PC-9 (cell line): ENCODE results near the gene ZNF605.

Experiments used
- CTCF ChIP-seq: fragments of 200-600 bp; sonication (generic); conservative IDR thresholded peaks from 2 replicates; pipeline ENCODE4 v1.6.1; 2017; ENCODE audit warnings: mixed run types, antibody characterized with exemption, mild to moderate bottlenecking, moderate library complexity
- EZH2 ChIP-seq: fragments of 200-600 bp; sonication (generic); IDR thresholded peaks from 2 replicates; pipeline ENCODE4 v1.8.0; 2017; ENCODE audit warnings: antibody characterized with exemption, low read depth

GRCh38 chr12:132956011-132956788, at the start of gene ZNF605:
- TF ChIP-seq EZH2 (no peak), CTCF (no peak)
